LNCAP (cell line): ENCODE results near the gene BHMT2.

Experiments used
- CTCF ChIP-seq: fragments of 450-650 bp; IDR thresholded peaks from 2 replicates; pipeline ENCODE4 v1.5.1; 2017; ENCODE audit warnings: mild to moderate bottlenecking

The BHMT2 gene

GRCh38 chr5:79069488-79070349, at the start of gene BHMT2, which contains the start of gene DMGDH:
Gene BHMT2 (plus strand): TSS chr5:79069767. CDS start chr5:79069783, 16 bp downstream.
Gene DMGDH (minus strand): TSS chr5:79069674. CDS start chr5:79069620, 54 bp downstream.
- no peak for TF ChIP-seq CTCF

- peak; percentile 94 for TF ChIP-seq CTCF
These were observed 48.6 kb upstream of the BHMT2 start for GRCh38 chr5:79020861-79021561.

- TF ChIP-seq CTCF, result no peak
These were observed 47.8 kb upstream of the BHMT2 start for GRCh38 chr5:79021753-79022152.

- no peak for TF ChIP-seq CTCF
These were observed 46.8 kb upstream of the BHMT2 start for GRCh38 chr5:79022771-79023170.

- no peak for TF ChIP-seq CTCF
These were observed 46.2 kb upstream of the BHMT2 start for GRCh38 chr5:79023348-79023747.

- no peak for TF ChIP-seq CTCF
These were observed 45.6 kb upstream of the BHMT2 start for GRCh38 chr5:79023947-79024346.

- peak; percentile 97 for TF ChIP-seq CTCF
These were observed 44.5 kb upstream of the BHMT2 start for GRCh38 chr5:79025054-79025472.
